Measurements from ENCODE around the gene SLC27A4.

Gene SLC27A4

GRCh38 chr9:128304136-128304970, 36.0 kb upstream of the SLC27A4 start:
- DNase-seq (ENCODE audit: insufficient read length, low spot score) (no peak), FAIRE-seq (no peak)
- TF ChIP-seq TAF1 (IDR thresholded peaks at IDR 0.05; ENCODE audit: low read depth, low read length) (no peak), POLR2AphosphoS5 (IDR thresholded peaks at IDR 0.05; ENCODE audit: low read depth, low read length) (no peak), PAX5 (IDR thresholded peaks at IDR 0.05; ENCODE audit: insufficient read depth, low read length, severe bottlenecking) (no peak), POU2F2 (IDR thresholded peaks at IDR 0.05; ENCODE audit: low read depth, low read length) (no peak), SPI1 (IDR thresholded peaks at IDR 0.05; ENCODE audit: low read depth, low read length) (no peak), POLR2A (IDR thresholded peaks at IDR 0.05; ENCODE audit: low read depth, low read length) (no peak)

GRCh38 chr9:128304971-128305288, 35.4 kb upstream of the SLC27A4 start:
- TF ChIP-seq POLR2A (IDR thresholded peaks at IDR 0.05; ENCODE audit: low read depth, low read length) (no peak), SPI1 (IDR thresholded peaks at IDR 0.05; ENCODE audit: low read depth, low read length) (no peak), POLR2AphosphoS5 (IDR thresholded peaks at IDR 0.05; ENCODE audit: low read depth, low read length) (no peak), TAF1 (IDR thresholded peaks at IDR 0.05; ENCODE audit: low read depth, low read length) (no peak), PAX5 (IDR thresholded peaks at IDR 0.05; ENCODE audit: insufficient read depth, low read length, severe bottlenecking) (no peak)
- FAIRE-seq (no peak), DNase-seq (ENCODE audit: insufficient read length, low spot score) (no peak)

GRCh38 chr9:128309551-128309950, 30.8 kb upstream of the SLC27A4 start:
- FAIRE-seq (no peak), DNase-seq (ENCODE audit: insufficient read length, low spot score) (no peak)
- no peak for TF ChIP-seq POU2F2 (IDR thresholded peaks at IDR 0.05; ENCODE audit: low read depth, low read length)
- TF ChIP-seq POLR2AphosphoS5 (IDR thresholded peaks at IDR 0.05; ENCODE audit: low read depth, low read length), result no peak
- TF ChIP-seq PAX5 (IDR thresholded peaks at IDR 0.05; ENCODE audit: insufficient read depth, low read length, severe bottlenecking), result no peak
- no peak for TF ChIP-seq POLR2A (IDR thresholded peaks at IDR 0.05; ENCODE audit: low read depth, low read length)
- no peak for TF ChIP-seq SPI1 (IDR thresholded peaks at IDR 0.05; ENCODE audit: low read depth, low read length)
- no peak for TF ChIP-seq TAF1 (IDR thresholded peaks at IDR 0.05; ENCODE audit: low read depth, low read length)

GRCh38 chr9:128310461-128310860, 29.9 kb upstream of the SLC27A4 start:
- FAIRE-seq (no peak), DNase-seq (ENCODE audit: insufficient read length, low spot score) (no peak)
- TF ChIP-seq SPI1 (IDR thresholded peaks at IDR 0.05; ENCODE audit: low read depth, low read length), result no peak
- no peak for TF ChIP-seq PAX5 (IDR thresholded peaks at IDR 0.05; ENCODE audit: insufficient read depth, low read length, severe bottlenecking)
- TF ChIP-seq POLR2AphosphoS5 (IDR thresholded peaks at IDR 0.05; ENCODE audit: low read depth, low read length), result no peak
- no peak for TF ChIP-seq POU2F2 (IDR thresholded peaks at IDR 0.05; ENCODE audit: low read depth, low read length)
- TF ChIP-seq POLR2A (IDR thresholded peaks at IDR 0.05; ENCODE audit: low read depth, low read length), result no peak
- no peak for TF ChIP-seq TAF1 (IDR thresholded peaks at IDR 0.05; ENCODE audit: low read depth, low read length)

- TF ChIP-seq POLR2AphosphoS5 (IDR thresholded peaks at IDR 0.05; ENCODE audit: low read depth, low read length), result no peak
- TF ChIP-seq POLR2A (IDR thresholded peaks at IDR 0.05; ENCODE audit: low read depth, low read length), result no peak
- TF ChIP-seq POU2F2 (IDR thresholded peaks at IDR 0.05; ENCODE audit: low read depth, low read length), result no peak
- no peak for TF ChIP-seq PAX5 (IDR thresholded peaks at IDR 0.05; ENCODE audit: insufficient read depth, low read length, severe bottlenecking)
- no peak for TF ChIP-seq TAF1 (IDR thresholded peaks at IDR 0.05; ENCODE audit: low read depth, low read length)
- TF ChIP-seq SPI1 (IDR thresholded peaks at IDR 0.05; ENCODE audit: low read depth, low read length), result no peak
- DNase-seq (ENCODE audit: insufficient read length, low spot score) (no peak), FAIRE-seq (no peak)
These were observed 25.6 kb upstream of the SLC27A4 start for GRCh38 chr9:128314697-128315096.

GRCh38 chr9:128316421-128316820, 23.9 kb upstream of the SLC27A4 start:
- no peak for FAIRE-seq

GRCh38 chr9:128317629-128318028, 22.7 kb upstream of the SLC27A4 start:
- TF ChIP-seq TAF1 (IDR thresholded peaks at IDR 0.05; ENCODE audit: low read depth, low read length) (no peak), POLR2A (IDR thresholded peaks at IDR 0.05; ENCODE audit: low read depth, low read length) (no peak), POU2F2 (IDR thresholded peaks at IDR 0.05; ENCODE audit: low read depth, low read length) (no peak), PAX5 (IDR thresholded peaks at IDR 0.05; ENCODE audit: insufficient read depth, low read length, severe bottlenecking) (no peak), POLR2AphosphoS5 (IDR thresholded peaks at IDR 0.05; ENCODE audit: low read depth, low read length) (no peak), SPI1 (IDR thresholded peaks at IDR 0.05; ENCODE audit: low read depth, low read length) (no peak)
- FAIRE-seq, result no peak
- no peak for DNase-seq (ENCODE audit: insufficient read length, low spot score)

More at GRCh38 chr9:128316421-128316820, 23.9 kb upstream of the SLC27A4 start:
- TF ChIP-seq POLR2AphosphoS5 (IDR thresholded peaks at IDR 0.05; ENCODE audit: low read depth, low read length) (no peak), PAX5 (IDR thresholded peaks at IDR 0.05; ENCODE audit: insufficient read depth, low read length, severe bottlenecking) (no peak), POLR2A (IDR thresholded peaks at IDR 0.05; ENCODE audit: low read depth, low read length) (no peak), TAF1 (IDR thresholded peaks at IDR 0.05; ENCODE audit: low read depth, low read length) (no peak), POU2F2 (IDR thresholded peaks at IDR 0.05; ENCODE audit: low read depth, low read length) (no peak), SPI1 (IDR thresholded peaks at IDR 0.05; ENCODE audit: low read depth, low read length) (no peak)
- DNase-seq (ENCODE audit: insufficient read length, low spot score), result no peak

- DNase-seq (ENCODE audit: insufficient read length, low spot score), result no peak
- TF ChIP-seq POLR2A (IDR thresholded peaks at IDR 0.05; ENCODE audit: low read depth, low read length), result no peak
- no peak for TF ChIP-seq SPI1 (IDR thresholded peaks at IDR 0.05; ENCODE audit: low read depth, low read length)
- TF ChIP-seq POLR2AphosphoS5 (IDR thresholded peaks at IDR 0.05; ENCODE audit: low read depth, low read length), result no peak
- TF ChIP-seq PAX5 (IDR thresholded peaks at IDR 0.05; ENCODE audit: insufficient read depth, low read length, severe bottlenecking), result no peak
- no peak for TF ChIP-seq POU2F2 (IDR thresholded peaks at IDR 0.05; ENCODE audit: low read depth, low read length)
- TF ChIP-seq TAF1 (IDR thresholded peaks at IDR 0.05; ENCODE audit: low read depth, low read length), result no peak
- no peak for FAIRE-seq
These were observed 19.0 kb upstream of the SLC27A4 start for GRCh38 chr9:128321343-128321742.

GRCh38 chr9:128321879-128322403, 18.4 kb upstream of the SLC27A4 start:
- DNase-seq (ENCODE audit: insufficient read length, low spot score) (no peak), FAIRE-seq (no peak)
- TF ChIP-seq PAX5 (IDR thresholded peaks at IDR 0.05; ENCODE audit: insufficient read depth, low read length, severe bottlenecking) (no peak), TAF1 (IDR thresholded peaks at IDR 0.05; ENCODE audit: low read depth, low read length) (no peak), POLR2A (IDR thresholded peaks at IDR 0.05; ENCODE audit: low read depth, low read length) (no peak), POU2F2 (IDR thresholded peaks at IDR 0.05; ENCODE audit: low read depth, low read length) (no peak)
